Esophagus muscularis mucosa (tissue), 4 donors: ENCODE data around the gene CSRP3.

Source experiments
- EP300 ChIP-seq: sonication (generic); formaldehyde crosslinking; IDR thresholded peaks from one replicate; pipeline ENCODE4 v1.6.1; 2017; ENCODE audit warnings: antibody characterized with exemption
- POLR2A ChIP-seq: fragments of 450-650 bp; IDR thresholded peaks from one replicate; pipeline ENCODE4 v1.6.1; 2017; ENCODE audit warnings: antibody characterized with exemption, moderate library complexity, mild to moderate bottlenecking, low read depth
- POLR2AphosphoS5 ChIP-seq, 2 donors: sonication (generic); formaldehyde crosslinking; IDR thresholded peaks; one replicate each; pipeline ENCODE4 v1.6.1; 2017; ENCODE audit warnings: antibody characterized with exemption in 2 of 2
- TF ChIP-seq, protein P1 (sequence below), 3 experiments: fragments of 200-600 bp in 2 of 3; fragments of 450-650 bp in 1 of 3; sonication (generic) in 2 of 3; IDR thresholded peaks; one replicate each; pipeline ENCODE4 v1.5.1; 2017 to 2019; ENCODE audit warnings: antibody characterized with exemption in 3 of 3, mild to moderate bottlenecking in 2 of 3, moderate library complexity in 1 of 3

DNA sequence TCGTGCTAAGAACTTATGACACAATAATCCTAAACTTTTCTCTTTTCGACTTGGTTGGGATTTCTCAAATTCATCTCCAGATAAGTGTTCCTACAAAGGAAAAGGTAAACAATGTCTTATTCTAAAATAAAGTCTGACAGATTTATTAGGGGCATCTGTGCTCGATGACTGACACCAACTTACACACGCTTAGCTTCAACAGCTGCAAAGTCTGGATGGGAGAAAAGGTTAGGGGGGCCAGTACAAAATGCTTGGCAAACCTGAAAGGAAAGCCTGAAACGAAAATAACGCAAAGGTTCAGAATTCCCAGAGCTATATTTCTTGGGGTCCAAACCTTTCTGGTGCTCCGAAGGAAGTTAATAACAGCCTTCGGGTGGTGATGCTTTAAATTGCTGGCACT lies 35.6 kb upstream of the CSRP3 start:
- TF ChIP-seq, protein P1, sequence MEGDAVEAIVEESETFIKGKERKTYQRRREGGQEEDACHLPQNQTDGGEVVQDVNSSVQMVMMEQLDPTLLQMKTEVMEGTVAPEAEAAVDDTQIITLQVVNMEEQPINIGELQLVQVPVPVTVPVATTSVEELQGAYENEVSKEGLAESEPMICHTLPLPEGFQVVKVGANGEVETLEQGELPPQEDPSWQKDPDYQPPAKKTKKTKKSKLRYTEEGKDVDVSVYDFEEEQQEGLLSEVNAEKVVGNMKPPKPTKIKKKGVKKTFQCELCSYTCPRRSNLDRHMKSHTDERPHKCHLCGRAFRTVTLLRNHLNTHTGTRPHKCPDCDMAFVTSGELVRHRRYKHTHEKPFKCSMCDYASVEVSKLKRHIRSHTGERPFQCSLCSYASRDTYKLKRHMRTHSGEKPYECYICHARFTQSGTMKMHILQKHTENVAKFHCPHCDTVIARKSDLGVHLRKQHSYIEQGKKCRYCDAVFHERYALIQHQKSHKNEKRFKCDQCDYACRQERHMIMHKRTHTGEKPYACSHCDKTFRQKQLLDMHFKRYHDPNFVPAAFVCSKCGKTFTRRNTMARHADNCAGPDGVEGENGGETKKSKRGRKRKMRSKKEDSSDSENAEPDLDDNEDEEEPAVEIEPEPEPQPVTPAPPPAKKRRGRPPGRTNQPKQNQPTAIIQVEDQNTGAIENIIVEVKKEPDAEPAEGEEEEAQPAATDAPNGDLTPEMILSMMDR (IDR thresholded peaks at IDR 0.05) = no peak
- TF ChIP-seq POLR2A (no peak), POLR2AphosphoS5 (IDR thresholded peaks at IDR 0.05) (no peak), EP300 (no peak)
